ENCODE results near the gene TFIP11. TPM values are rescaled to one million over a fixed set of nuclear protein-coding genes. Genes with fewer than 3 reads are reported as not detected.

TFIP11 gene
- total and polyA plus RNA-seq, 10 of the 15 experiments (the other 5 are each of a cell fraction or from before 2014, with no cell fraction given) = 14.2 to 43.3 (median 31.9) TPM

GRCh38 chr22:26485013-26485412 lies 27.3 kb downstream of the TFIP11 start:
- H3K9me3 ChIP-seq (replicated peaks; ENCODE audit: control insufficient read depth, insufficient read depth, low read length) = no peaks in the 10 kb centered on the region
- H2AFZ ChIP-seq (ENCODE audit: control insufficient read depth, low read depth, low read length) = no peak overlapping the region
- no peak for ATAC-seq
- ChIA-PET POLR2A (interaction anchor here (0.5 to 1.4 kb wide), 2 partner anchors 49 to 56 kb away, joined by 3 read pairs; no protein-coding TSS in a partner anchor), CTCF (interaction anchor here (0.5 to 7.1 kb wide), 7 partner anchors 13 to 188 kb away, joined by 3 to 47 read pairs (median 5); partner anchors contain the start of gene TFIP11), SMC1A (ENCODE audit: uncharacterized antibody, unreplicated experiment) (interaction anchor here (1.1 to 2.3 kb wide), 9 partner anchors 17 to 188 kb away, joined by 3 to 15 read pairs (median 4); no protein-coding TSS in a partner anchor), RAD21 (ENCODE audit: unreplicated experiment) (interaction anchor here (1.4 kb wide), 1 partner anchor 180 kb away, joined by 4 read pairs; no protein-coding TSS in a partner anchor)
- H4K20me1 ChIP-seq (ENCODE audit: control insufficient read depth, insufficient read depth) = no peaks in the 10 kb centered on the region
- intact Hi-C loops (cut with micrococcal nuclease; ENCODE audit: unreplicated experiment) (no loop called here), in situ Hi-C loops (cut with MboI) (no loop called here)
- H3K4me3 ChIP-seq = peak overlapping the region; percentile 97; the same call in 1 of the 2 replicates
- H3K27me3 ChIP-seq (replicated peaks in 1 of 2; ENCODE audit: control insufficient read depth in 2 of 2, insufficient read depth in 2 of 2, low read length in 1 of 2) = no peaks in the 10 kb centered on the region
- peaks cover 19% of the 10 kb centered on the region for H3K4me1 ChIP-seq (ENCODE audit: control insufficient read depth, insufficient read depth, low read length)
- no peak for DNase-seq (ENCODE audit: low read depth, low spot score)
- 70% methylated on average over 7 of the region's 7 CpGs for WGBS (ENCODE audit: insufficient coverage, insufficient replicate concordance, low lambda C conversion rate, missing lambda C conversion rate)
- peaks cover 4 to 10% of the 10 kb centered on the region in 2 experiments for H3K36me3 ChIP-seq (ENCODE audit: control insufficient read depth in 2 of 2, insufficient read depth in 2 of 2, low read length in 1 of 2)
- H3K4me2 ChIP-seq (ENCODE audit: control insufficient read depth, insufficient read depth) = peak overlapping the region; percentile 50
- H3K9ac ChIP-seq (ENCODE audit: control insufficient read depth, insufficient read depth, low read length) = no peak overlapping the region
- H3K79me2 ChIP-seq (ENCODE audit: control insufficient read depth, insufficient read depth, low read length) = peaks cover 39% of the 10 kb centered on the region
- no TSS peak for BruUV-seq (replicated peaks)
- FAIRE-seq = no peak
- H3K27ac ChIP-seq (ENCODE audit: control insufficient read depth, insufficient read depth) = no peak overlapping the region
- no peak for TF ChIP-seq JUND (IDR thresholded peaks at IDR 0.05; ENCODE audit: low read depth, low read length)
- TF ChIP-seq MTA3 (IDR thresholded peaks at IDR 0.05; ENCODE audit: borderline replicate concordance, low read length) = no peak
- TF ChIP-seq ZNF24 (IDR thresholded peaks at IDR 0.05) = no peak
- TF ChIP-seq CHD1 (IDR thresholded peaks at IDR 0.05; ENCODE audit: low read depth, low read length) = no peak
- no peak for TF ChIP-seq RB1 (IDR thresholded peaks at IDR 0.05; ENCODE audit: borderline replicate concordance)
- TF ChIP-seq IRF3 (IDR thresholded peaks at IDR 0.05) = no peak
- TF ChIP-seq NFIC (IDR thresholded peaks at IDR 0.05; ENCODE audit: low read depth, low read length) = no peak
- TF ChIP-seq, protein P1, sequence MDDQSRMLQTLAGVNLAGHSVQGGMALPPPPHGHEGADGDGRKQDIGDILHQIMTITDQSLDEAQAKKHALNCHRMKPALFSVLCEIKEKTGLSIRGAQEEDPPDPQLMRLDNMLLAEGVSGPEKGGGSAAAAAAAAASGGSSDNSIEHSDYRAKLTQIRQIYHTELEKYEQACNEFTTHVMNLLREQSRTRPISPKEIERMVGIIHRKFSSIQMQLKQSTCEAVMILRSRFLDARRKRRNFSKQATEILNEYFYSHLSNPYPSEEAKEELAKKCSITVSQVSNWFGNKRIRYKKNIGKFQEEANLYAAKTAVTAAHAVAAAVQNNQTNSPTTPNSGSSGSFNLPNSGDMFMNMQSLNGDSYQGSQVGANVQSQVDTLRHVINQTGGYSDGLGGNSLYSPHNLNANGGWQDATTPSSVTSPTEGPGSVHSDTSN (IDR thresholded peaks at IDR 0.05; ENCODE audit: insufficient replicate concordance, low read depth, low read length) = no peak

Measured in GM12878 (cell line).